GM18951 (cell line): ENCODE measurements around the gene C6orf47.

ENCODE experiments used
- POLR2A ChIP-seq: IDR thresholded peaks from 4 replicates; pipeline ENCODE4 v1.6.1; 2011; ENCODE audit warnings: mild to moderate bottlenecking; ENCODE audit not compliant: insufficient read length, insufficient read depth; ENCODE audit errors: extremely low read depth
- in situ Hi-C: fragments of 300-500 bp; cut with MboI; formaldehyde crosslinking; loops from one replicate; pipeline ENCODE4 v1.12.0; 2022; ENCODE audit warnings: low sequenced_read_pairs, mixed read lengths, inconsistent platforms; ENCODE audit not compliant: unreplicated experiment

C6orf47 gene

DNA sequence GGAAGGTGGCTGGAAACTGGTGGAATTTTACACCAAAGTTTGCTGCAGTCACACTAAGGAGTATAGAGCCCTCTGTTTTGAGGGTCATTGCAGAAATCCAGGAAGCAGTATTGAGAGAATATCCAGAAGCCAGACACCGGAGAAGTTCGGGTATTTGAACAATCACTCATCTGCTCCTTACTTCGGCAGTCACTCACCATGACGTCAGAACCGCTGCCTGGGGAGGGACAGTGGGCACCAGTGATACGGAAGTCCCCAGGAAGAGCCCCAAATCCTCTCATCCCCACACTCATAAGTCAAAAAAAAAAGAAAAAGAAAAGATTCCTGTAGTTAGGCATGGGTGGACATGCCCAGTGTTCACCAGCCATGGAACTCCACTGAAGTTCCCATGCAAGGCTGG is 16.3 kb upstream of the C6orf47 start:
- no peak for TF ChIP-seq POLR2A
- in situ Hi-C loops: no loop called here

DNA sequence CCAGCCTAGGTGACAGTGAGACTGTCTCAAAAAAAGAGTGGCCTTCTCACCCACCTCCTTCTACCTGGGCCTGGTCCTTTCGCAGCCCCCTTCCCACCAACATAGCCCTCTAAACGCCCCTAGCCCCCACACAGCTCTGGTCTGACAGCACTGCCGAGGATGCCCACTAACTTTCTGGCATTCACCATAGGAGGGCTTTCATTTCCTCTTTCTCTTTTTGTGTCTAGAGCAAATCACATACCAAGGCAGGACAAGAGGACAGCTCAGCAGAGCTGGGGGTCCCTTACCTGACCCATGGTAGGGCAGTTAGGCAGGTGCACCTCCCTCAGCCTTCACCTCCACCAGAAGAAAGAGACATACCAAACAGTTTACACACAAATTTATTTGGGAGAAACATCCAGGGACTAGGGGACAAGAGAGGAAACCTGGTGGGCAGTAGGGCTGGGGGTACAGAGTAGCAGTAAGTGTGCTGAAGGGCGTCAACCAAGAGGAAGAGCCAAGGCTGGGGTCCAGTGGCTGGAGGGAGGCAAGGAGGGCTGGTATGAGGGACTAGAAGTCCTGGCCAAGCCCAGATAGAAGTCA is 15.8 kb upstream of the C6orf47 start:
- in situ Hi-C loops: no loop called here
- TF ChIP-seq POLR2A: no peak

DNA sequence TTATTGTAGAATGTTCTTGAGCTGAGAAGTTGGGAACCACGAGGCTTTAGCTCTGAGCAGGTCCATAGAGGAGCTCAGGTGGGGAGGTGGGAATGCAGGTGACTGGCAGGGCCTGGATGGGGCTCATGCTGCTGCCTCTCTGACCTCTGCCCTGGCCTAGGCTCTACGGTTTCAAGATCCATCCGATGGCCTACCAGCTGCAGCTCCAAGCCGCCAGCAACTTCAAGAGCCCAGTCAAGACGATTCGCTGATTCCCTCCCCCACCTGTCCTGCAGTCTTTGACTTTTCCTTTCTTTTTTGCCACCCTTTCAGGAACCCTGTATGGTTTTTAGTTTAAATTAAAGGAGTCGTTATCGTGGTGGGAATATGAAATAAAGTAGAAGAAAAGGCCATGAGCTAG is 9.1 kb upstream of the C6orf47 start, which contains the start of gene LY6G5B:
LY6G5B (plus strand) TSS at position 301 of the 400 bp plus-strand sequence. CDS start 975 bp downstream, outside the sequence.
- in situ Hi-C loops: no loop called here

DNA sequence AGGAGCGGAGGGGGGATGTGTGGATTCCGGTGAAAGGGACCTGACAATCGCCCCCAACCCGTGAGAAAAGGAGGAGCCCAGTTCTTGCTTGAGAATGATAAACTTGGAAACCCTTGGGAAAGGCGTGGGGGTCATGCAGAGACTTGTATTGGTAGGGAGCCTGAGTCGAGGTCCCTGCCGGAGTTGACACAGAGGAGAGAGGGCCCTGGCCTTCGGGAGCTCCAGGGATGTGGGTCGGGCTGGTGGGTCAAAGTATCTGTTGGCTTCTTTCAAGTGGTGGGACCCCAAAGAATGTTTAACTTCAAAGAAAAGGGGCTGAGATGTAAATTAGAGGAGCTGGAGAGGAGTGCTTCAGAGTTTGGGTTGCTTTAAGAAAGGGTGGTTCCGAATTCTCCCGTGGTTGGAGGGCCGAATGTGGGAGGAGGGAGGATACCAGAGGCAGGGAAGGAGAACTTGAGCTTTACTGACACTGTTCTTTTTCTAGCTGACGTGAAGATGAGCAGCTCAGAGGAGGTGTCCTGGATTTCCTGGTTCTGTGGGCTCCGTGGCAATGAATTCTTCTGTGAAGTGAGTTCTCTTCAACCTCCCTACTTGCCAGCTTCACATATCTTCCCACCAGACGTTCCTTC is 5.9 kb upstream of the C6orf47 start:
- in situ Hi-C loops: no loop called here
- no peak for TF ChIP-seq POLR2A

More for the DNA sequence above, 9.1 kb upstream of the C6orf47 start, which contains the start of gene LY6G5B:
- no peak for TF ChIP-seq POLR2A

DNA sequence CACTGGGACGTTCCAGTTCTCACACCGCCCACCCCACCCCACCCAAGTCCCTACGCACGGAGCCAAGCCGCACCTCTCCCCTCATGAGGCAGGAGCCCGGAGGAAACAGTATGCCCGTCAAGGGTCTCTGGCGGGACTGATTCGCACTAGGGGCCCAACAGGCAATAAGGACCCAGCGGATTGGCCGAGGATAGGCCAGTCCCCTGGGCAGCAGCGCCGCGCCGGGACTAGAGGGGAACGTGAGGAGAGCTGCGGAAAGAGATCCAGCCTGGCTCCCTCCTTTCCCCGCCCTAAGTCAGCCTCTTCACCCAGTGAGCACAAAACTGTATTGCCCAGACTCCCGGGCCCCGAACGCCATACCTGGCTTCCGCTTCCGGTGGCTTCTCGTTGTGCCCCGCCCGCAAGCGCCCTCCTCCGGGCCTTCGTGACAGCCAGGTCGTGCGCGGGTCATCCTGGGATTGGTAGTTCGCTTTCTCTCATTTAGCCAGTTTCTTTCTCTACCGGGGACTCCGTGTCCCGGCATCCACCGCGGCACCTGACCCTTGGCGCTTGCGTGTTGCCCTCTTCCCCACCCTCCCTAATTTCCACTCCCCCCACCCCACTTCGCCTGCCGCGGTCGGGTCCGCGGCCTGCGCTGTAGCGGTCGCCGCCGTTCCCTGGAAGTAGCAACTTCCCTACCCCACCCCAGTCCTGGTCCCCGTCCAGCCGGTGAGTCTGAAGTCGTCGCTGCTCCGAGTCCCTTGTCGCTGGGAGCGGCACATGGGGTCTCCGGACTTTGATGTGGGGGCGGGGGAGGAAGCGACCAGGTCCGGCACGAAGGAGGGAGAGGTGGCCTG is 5.1 kb upstream of the C6orf47 start, which contains the start of gene CSNK2B:
CSNK2B (plus strand) TSS at position 580 of the 836 bp plus-strand sequence. CDS start 752 bp downstream, outside the sequence.
- in situ Hi-C loops: no loop called here
- TF ChIP-seq POLR2A: peak; percentile 79

DNA sequence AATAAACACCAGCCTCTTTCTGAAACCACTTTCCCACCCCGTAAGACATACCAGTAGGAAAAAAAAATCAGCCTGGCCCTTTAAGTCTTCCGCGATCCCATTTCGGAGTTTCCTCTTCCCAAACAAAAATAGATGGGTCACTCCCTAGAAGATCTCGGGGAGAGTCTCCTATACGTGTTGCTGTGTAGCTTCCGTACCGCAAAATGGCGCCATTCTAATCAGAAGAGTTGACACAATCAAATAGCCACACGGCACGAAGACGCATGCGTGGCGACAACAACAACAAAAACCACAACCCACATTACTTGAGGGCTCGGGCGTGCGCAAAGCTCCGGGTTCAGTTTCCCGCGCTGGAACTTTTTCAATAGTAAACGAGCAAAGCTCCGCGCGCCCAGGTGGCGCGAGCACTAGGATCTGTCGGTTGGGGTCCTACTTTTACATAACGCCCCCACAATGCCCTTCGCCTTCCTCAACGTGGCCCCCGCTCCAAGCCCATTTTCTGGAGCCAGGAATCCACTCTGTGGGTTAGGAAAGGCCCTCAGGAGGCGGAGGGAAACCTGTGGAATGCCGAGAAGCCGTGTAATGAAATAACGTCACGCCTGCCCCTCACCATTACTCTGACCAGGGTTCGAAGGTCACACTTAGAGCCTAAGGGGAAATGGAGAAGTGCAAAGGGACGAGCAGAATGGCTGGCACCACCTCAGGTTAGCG is 4.4 kb upstream of the C6orf47 start, which contains the start of gene GPANK1:
GPANK1 (minus strand) TSS at position 208 of the 711 bp plus-strand sequence. CDS start 519 bp downstream, outside the sequence.
- in situ Hi-C loops: no loop called here
- TF ChIP-seq POLR2A: peak; percentile 20

DNA sequence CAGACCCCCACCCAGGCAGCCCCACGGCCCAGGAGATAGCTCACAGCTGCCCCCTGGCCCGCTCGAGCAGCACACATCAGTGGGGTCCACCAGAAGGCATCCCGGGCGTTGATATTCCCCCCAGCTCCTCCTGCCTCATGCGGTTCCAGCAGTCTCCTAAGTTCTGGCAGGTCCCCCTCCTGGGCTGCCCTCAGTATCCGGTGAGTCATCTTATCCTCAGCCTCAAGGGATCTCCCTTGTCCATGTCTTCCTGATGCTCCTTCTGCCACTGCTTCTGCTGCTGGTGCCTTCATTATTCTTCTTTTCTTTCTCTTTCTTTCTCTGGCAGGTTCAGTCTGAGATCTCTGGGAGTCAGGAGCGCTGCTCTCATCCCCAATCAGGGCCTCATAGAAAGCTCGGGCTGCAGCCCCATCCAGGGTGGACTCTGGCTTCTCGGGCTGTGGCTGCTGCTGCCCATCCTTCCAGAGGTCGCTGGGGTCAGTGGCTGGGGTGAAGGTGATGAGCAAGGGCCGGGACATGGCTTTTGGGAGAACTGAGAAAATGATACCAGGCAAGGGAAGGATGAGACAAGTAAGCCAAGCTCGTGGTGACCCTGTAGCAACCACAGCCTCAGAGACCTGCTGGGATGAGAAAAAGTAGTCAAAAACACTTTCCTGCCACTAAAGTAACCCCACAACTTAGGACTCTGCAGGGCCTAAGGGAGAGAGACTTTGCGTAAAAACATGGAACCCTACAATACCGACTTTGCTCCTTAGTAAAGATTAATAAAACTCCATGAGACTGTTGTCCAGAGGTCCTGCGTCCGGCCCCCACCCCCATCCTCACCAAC is 3.6 kb upstream of the C6orf47 start:
- in situ Hi-C loops: no loop called here
- TF ChIP-seq POLR2A: no peak

DNA sequence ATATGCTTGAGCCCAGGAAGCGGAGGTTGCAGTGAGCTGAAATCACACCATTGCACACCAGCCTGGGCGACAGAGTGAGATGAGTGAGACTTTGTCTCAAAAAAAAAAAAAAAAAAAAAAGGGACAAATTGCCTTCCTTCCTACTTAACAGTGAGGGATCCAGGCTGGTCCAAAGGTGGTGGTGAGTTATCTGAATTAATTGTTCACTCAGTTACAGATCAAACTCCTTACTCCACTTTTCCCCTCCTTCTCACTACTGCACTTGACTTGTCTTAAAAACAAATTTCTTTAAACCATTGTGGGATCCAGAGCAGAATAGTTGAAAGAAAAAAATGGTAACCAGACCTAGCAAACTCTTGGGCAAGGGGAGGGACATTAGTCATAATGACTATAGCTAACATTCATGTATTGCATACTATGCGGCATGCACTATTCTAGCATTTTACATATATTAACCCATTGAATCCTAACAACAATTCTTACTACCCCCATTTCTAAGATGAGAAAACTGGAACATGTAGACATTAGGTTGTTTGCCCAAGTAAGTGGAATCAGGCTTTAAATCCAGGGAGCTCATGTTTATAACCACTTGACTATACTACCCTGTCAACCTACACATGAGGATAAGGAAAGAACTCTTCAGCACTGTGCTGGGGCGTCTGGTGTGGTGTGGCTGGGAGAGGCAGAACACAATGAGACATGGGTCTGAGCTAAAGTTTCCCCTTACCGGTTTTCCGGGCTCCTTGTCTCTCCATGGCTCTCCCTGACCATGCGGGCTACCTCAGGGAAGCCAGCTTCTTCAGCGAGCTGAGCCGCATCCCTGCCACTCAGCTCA is 2.8 kb upstream of the C6orf47 start:
- in situ Hi-C loops: no loop called here
- no peak for TF ChIP-seq POLR2A

DNA sequence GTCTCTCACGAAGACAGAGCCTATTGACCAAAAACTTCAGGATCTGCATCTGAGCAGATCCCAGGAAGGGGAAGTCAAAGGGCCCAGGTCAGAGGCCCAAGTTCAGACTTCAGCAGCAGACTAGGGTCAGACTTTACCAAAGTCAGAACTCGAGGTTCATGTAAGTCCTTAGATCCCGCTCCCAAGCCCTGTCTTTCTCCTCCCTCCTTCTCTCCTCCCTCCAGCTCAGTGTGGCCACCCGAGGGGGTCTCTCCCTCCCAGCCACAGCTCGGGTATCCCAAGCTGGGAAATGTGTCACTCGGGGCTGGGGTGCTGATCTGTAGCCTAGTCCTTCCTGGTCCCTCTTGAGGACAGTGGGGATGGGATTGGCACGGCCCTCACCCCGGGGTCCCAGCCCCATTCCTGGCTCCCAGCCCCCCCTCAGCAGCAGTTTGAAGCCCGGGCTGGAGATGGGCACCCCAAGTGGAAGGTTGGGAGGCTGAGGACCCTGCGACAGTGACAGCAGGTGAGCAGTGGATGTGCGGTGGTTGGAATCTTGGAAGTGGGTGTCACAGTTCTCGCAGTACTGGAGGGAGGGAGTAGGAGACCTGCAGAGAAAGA is 1.6 kb upstream of the C6orf47 start:
- TF ChIP-seq POLR2A: no peak
- in situ Hi-C loops: no loop called here

DNA sequence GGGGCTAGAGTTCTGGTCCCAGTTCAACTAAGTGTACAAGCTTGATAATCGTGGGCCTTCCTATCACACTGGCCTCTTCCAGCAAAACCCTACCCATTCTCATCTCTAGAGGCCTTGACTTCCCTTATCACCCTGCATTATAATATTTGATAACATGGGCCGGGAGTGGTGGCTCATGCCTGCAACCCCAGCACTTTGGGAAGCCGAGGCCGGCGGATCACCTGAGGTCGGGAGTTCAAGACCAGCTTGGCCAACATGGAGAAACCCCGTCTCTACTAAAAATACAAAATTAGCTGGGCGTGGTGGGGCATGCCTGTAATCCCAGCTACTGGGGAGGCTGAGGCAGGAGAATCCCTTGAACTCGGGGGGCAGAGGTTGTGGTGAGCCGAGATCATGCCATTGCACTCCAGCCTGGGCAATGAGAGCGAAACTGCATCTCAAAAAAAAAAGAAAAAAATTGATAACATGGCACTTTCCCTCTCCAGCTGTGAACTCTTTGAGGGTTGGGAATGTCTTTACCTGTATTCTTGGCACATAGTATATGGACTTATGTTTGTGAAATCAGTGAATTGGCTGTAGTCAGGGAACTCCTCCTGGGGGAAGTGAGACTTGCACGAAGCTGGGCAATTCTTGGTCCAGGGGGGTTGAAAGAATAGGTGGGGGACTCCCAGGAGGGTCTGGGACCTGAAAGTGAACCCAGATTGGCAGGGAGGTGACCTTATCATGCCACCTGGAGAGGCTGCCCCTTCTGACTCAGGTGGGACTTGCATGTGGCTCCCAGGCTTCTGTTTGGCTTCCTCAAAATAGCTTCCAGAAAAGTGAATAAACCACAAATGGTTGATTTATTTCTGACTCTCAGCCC is 915 bp upstream of the C6orf47 start:
- in situ Hi-C loops: no loop called here

More for the DNA sequence above, 915 bp upstream of the C6orf47 start:
- no peak for TF ChIP-seq POLR2A
